Activated CD4-positive, alpha-beta memory T cell treated with anti-CD3 and anti-CD28 coated beads for 36 hours (primary cell): ENCODE data around the gene GPATCH1. TPM values are rescaled to one million over a fixed set of nuclear protein-coding genes. Genes with fewer than 3 reads are reported as not detected.
A peak's percentile ranks its signal among the peaks of the same experiment; 100 is the strongest.
"Not testable (repeated sequence)": the region's sequence is repeated elsewhere in the genome, so short reads cannot be mapped to it uniquely, and the experiment has no call there.

Experiments used
- CTCF ChIA-PET: fragments of 350-600 bp; sonication (Branson Sonifier 250); formaldehyde crosslinking; loops from one replicate; lab custom pipeline; 2021; ENCODE audit warnings: antibody characterized with exemption, inconsistent platforms; lab: Charles Lee
- POLR2A ChIA-PET: fragments of 350-600 bp; sonication (Branson Sonifier 250); formaldehyde crosslinking; loops from one replicate; lab custom pipeline; 2021; ENCODE audit warnings: antibody characterized with exemption; lab: Charles Lee
- DNase-seq: peaks from one replicate; pipeline ENCODE4 v3.0.0-alpha.2; 2020
- H3K27ac Mint-ChIP-seq: one replicate; pipeline ENCODE4 v1.8.0; 2021; ENCODE audit warnings: mixed read lengths
- H3K27me3 Mint-ChIP-seq: one replicate; pipeline ENCODE4 v1.8.0; 2021; ENCODE audit warnings: mixed read lengths
- H3K36me3 Mint-ChIP-seq: one replicate; pipeline ENCODE4 v1.8.0; 2021; ENCODE audit warnings: mixed read lengths
- H3K4me1 Mint-ChIP-seq: one replicate; pipeline ENCODE4 v1.8.0; 2021; ENCODE audit warnings: low read depth, mixed read lengths
- H3K4me3 Mint-ChIP-seq: one replicate; pipeline ENCODE4 v1.8.0; 2021; ENCODE audit warnings: mild to moderate bottlenecking, mixed read lengths
- H3K9me3 Mint-ChIP-seq: one replicate; pipeline ENCODE4 v1.8.0; 2021; ENCODE audit warnings: mixed read lengths
- intact Hi-C: fragments of 100-400 bp; cut with micrococcal nuclease; formaldehyde crosslinking; loops from one replicate; pipeline ENCODE4 v1.15.1; 2023
- total RNA-seq, 2 experiments: library from RNA; stranded (reverse); gene quantifications; one replicate each; pipeline ENCODE4 v1.2.3, GENCODE V29; 2021

The GPATCH1 gene
- total RNA-seq, 2 experiments from 2014 or later, result 8.9 to 9.9 TPM

DNA sequence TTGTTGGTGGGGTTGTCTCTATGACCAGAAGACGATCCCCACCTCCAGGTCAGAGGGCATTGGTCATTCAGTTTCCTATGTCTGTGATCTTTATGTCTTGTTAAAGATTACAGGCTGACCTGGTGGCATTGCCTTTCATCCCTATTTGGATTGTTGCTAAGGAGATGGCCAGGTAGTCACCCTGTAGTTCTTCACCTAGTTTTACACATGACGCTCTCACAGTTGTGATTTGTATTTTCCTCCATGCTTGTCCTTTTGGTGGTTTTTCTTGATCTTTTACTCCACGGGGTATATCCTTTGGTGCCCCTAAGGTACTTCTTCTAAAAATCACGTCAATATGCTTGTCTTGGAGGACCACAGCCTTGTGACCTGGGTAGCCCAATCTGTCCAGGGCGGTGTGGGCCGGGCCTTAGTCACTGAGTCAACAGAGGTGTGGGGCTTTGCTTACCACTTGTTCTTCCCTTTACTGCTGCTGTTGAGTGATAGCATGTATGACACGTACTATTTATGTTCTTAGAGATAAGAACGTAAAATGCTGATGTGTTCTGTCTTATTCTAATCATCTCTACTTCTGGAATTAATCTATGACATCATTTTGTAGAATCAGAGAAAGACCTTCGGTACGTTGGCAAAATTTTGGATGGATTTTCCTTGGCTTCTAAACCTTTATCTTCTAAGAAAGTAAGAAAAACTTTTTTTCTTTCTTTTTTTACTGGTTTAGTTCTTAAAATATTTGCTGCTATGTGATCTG, 20.1 kb downstream of the GPATCH1 start:
- Mint-ChIP-seq H3K9me3 (no peaks in the 10 kb centered on the region), H3K36me3 (peaks cover 44% of the 10 kb centered on the region), H3K4me1 (no peaks in the 10 kb centered on the region), H3K27ac (no peak overlapping the region), H3K4me3 (no peak overlapping the region), H3K27me3 (no peaks in the 10 kb centered on the region)
- POLR2A ChIA-PET, result no interaction called here
- CTCF ChIA-PET, result no interaction called here
- intact Hi-C loops, result no loop called here
- DNase-seq, result no peak

DNA sequence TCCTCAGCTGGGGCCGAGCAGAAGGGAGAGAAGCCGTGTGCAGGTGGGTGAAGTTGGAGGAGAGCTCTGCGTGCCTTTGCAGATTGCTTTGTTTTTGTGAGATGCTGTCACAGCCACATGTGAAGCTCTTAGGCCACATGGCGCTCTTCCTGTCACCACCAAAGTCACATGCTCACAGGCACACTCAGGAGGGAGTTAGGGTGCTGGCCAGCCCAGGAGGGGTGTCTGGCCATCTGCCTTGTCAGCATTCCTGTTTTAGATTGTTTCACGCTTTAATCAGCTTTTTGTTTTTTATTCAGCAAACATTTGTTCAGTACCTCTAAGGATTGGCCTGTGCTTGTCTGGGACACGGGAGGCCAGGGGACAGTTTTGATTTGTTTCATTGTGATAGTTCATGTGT, 21.9 kb downstream of the GPATCH1 start:
- Mint-ChIP-seq H3K36me3 (peaks cover 34% of the 10 kb centered on the region), H3K4me3 (no peak overlapping the region), H3K27ac (no peak overlapping the region), H3K9me3 (no peaks in the 10 kb centered on the region), H3K27me3 (no peaks in the 10 kb centered on the region), H3K4me1 (no peaks in the 10 kb centered on the region)
- intact Hi-C loops, result no loop called here
- DNase-seq, result no peak
- ChIA-PET POLR2A (no interaction called here), CTCF (no interaction called here)

DNA sequence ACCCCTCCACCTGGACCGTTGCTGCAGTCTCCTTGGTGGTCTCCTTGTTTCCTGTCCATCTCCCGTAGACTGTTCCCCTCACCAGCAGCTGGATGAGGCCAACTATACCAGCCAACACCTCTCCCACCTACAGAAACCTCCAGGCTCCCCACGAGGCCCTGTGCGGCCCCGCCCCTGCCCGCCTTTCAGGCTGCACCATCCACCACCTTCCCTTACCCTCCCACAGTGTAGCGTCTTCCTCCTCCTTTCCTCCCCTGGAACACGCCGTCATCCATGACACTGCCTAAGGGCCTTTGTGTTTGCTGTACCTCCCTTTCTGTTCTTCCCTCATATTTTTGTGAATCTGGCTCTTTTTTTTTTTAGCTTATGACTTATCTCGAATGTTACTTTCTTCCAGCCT, 27.2 kb downstream of the GPATCH1 start:
- Mint-ChIP-seq H3K4me1 (no peaks in the 10 kb centered on the region), H3K27me3 (no peaks in the 10 kb centered on the region), H3K9me3 (no peaks in the 10 kb centered on the region), H3K27ac (no peak overlapping the region), H3K36me3 (peaks cover 35% of the 10 kb centered on the region), H3K4me3 (no peak overlapping the region)
- intact Hi-C loops, result no loop called here
- ChIA-PET CTCF (no interaction called here), POLR2A (no interaction called here)
- no peak for DNase-seq

DNA sequence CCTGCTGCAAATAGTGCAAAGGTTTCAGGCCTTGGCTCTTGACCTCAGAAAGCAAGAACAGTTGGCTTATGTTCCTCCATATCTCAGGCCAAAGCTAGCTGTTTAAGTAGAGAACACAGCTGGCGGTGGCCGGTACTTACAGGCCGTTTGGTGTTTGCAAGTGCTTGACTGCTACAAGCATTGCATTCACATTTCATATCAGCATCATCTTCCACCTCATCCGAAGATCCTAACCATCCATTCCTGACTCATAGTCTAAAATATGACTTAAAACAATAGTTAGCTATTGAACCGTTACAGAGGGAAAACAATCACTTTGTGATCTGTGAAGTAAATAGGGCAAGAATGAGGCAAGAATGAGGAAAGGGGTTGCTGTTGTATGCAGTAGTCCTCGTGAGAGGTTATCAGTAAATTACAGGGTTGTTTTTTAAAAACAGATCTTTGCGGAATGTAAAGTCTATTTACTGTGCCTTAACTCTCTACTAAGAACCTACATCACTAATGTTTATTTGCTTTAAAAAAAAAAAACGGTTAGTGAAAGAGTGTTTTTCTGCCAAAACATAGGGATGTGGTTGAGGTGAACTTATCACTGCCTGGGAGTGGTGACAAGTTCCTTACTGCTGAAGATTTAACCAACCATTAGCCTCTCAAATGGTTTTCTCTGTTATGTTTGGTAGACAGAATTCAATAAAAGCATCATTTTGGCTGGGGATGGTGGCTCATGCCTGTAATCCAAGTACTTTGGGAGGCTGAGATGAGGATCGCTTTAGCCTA, 29.3 kb downstream of the GPATCH1 start:
- no peak for DNase-seq
- no peaks in the 10 kb centered on the region for H3K9me3 Mint-ChIP-seq
- H3K4me3 Mint-ChIP-seq, result no peak overlapping the region

DNA sequence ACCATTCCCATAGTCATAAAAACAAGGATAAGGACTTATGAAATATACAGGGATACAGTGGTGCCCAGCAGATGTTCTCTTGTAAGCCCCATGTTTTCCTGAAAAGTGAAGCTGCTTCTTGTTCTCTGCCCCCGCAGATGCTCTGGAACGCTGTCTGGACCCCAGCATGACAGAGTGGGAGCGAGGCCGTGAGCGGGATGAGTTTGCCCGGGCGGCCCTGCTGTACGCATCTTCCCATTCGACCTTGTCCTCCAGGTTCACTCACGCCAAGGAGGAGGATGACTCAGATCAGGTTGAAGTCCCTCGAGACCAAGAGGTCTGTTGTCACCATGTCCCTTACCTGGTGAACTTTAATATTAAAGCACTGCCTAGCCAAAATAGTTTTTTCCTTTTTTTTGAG, 30.6 kb downstream of the GPATCH1 start:
- ChIA-PET CTCF (no interaction called here), POLR2A (no interaction called here)
- no peak overlapping the region for H3K27ac Mint-ChIP-seq
- intact Hi-C loops, result no loop called here
- no peak for DNase-seq
- no peaks in the 10 kb centered on the region for H3K4me1 Mint-ChIP-seq
- peaks cover 37% of the 10 kb centered on the region for H3K36me3 Mint-ChIP-seq
- H3K9me3 Mint-ChIP-seq, result no peaks in the 10 kb centered on the region
- no peaks in the 10 kb centered on the region for H3K27me3 Mint-ChIP-seq
- H3K4me3 Mint-ChIP-seq, result no peak overlapping the region

More for the DNA sequence above, 29.3 kb downstream of the GPATCH1 start:
- Mint-ChIP-seq H3K27me3 (no peaks in the 10 kb centered on the region), H3K4me1 (no peaks in the 10 kb centered on the region), H3K27ac (no peak overlapping the region), H3K36me3 (peaks cover 33% of the 10 kb centered on the region)
- CTCF ChIA-PET, result interaction anchor here (1.1 kb wide), 1 partner anchor 15 kb away, joined by 3 read pairs; no protein-coding TSS in a partner anchor
- POLR2A ChIA-PET, result no interaction called here
- intact Hi-C loops, result no loop called here

DNA sequence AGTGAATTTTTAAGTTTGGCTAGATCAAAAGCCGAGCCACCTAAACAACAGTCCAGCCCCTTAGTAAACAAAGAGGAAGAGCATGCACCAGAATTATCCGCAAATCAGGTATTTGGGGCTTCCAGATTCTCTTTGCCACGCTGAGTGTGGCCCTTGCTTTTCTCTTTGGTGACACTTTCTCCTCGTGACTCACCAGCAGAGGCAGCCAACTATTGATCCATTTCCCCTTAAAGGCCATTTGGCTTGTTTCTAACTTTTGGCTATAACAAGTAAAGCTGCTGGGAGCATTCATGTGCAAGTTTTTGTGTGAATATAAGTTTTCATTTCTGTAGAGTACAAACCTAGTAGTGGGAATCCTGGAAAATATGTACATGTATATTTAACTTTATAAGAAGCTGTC, 33.3 kb downstream of the GPATCH1 start:
- Mint-ChIP-seq H3K4me1 (no peaks in the 10 kb centered on the region), H3K9me3 (no peaks in the 10 kb centered on the region), H3K27me3 (no peaks in the 10 kb centered on the region), H3K4me3 (no peak overlapping the region), H3K27ac (no peak overlapping the region), H3K36me3 (peaks cover 44% of the 10 kb centered on the region)
- ChIA-PET CTCF (interaction anchor here (1.1 kb wide), 1 partner anchor 11 kb away, joined by 7 read pairs; no protein-coding TSS in a partner anchor), POLR2A (no interaction called here)
- intact Hi-C loops, result no loop called here
- no peak for DNase-seq

DNA sequence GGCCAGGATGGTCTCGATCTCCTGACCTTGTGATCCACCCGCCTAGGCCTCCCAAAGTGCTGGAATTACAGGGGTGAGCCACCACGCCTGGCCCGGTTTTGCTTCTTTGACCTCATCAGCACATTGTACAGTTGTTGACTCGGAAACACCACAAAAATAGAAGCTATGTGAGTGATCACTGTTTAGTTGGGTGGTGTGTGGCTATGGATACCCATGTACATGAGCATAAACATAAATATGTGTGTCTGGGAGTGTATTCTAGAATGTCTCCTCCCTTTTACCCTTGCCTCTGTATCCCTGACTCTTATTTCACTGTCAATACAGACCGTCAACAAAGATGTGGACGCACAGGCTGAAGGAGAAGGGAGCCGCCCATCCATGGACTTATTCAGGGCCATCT, 36.5 kb downstream of the GPATCH1 start:
- Mint-ChIP-seq H3K36me3 (peaks cover 26% of the 10 kb centered on the region), H3K27ac (no peak overlapping the region), H3K4me1 (no peaks in the 10 kb centered on the region), H3K27me3 (no peaks in the 10 kb centered on the region), H3K4me3 (no peak overlapping the region), H3K9me3 (no peaks in the 10 kb centered on the region)
- DNase-seq, result no peak
- intact Hi-C loops, result no loop called here
- ChIA-PET POLR2A (no interaction called here), CTCF (no interaction called here)

DNA sequence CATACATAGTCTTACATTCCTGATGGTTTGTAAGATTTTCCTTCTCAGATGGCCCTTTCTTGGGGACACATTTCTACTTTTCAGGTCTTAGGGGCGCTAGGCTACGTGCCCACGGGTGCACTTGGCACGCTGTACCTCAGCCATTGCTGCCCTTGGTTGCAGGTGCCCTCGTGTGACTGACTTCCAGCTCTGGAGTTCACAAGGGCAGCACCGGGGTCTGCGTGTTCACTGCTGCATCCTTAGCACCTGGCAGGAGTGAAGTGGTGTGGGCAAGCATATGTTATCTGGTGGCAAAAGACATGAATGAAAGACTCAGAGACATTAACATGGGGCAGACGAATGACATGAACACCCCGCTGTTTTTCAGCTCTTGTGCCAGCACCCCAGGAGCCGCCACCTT, 37.7 kb downstream of the GPATCH1 start:
- POLR2A ChIA-PET, result no interaction called here
- Mint-ChIP-seq H3K27ac (no peak overlapping the region), H3K4me3 (no peak overlapping the region), H3K36me3 (peaks cover 25% of the 10 kb centered on the region), H3K27me3 (no peaks in the 10 kb centered on the region), H3K9me3 (no peaks in the 10 kb centered on the region), H3K4me1 (no peaks in the 10 kb centered on the region)
- CTCF ChIA-PET, result interaction anchor here (1.2 kb wide), 1 partner anchor 519 kb away, joined by 4 read pairs; no protein-coding TSS in a partner anchor
- DNase-seq, result no peak
- intact Hi-C loops, result loop anchor here (1.0 kb wide), 1 partner anchor 428 kb away; no protein-coding TSS in a partner anchor

DNA sequence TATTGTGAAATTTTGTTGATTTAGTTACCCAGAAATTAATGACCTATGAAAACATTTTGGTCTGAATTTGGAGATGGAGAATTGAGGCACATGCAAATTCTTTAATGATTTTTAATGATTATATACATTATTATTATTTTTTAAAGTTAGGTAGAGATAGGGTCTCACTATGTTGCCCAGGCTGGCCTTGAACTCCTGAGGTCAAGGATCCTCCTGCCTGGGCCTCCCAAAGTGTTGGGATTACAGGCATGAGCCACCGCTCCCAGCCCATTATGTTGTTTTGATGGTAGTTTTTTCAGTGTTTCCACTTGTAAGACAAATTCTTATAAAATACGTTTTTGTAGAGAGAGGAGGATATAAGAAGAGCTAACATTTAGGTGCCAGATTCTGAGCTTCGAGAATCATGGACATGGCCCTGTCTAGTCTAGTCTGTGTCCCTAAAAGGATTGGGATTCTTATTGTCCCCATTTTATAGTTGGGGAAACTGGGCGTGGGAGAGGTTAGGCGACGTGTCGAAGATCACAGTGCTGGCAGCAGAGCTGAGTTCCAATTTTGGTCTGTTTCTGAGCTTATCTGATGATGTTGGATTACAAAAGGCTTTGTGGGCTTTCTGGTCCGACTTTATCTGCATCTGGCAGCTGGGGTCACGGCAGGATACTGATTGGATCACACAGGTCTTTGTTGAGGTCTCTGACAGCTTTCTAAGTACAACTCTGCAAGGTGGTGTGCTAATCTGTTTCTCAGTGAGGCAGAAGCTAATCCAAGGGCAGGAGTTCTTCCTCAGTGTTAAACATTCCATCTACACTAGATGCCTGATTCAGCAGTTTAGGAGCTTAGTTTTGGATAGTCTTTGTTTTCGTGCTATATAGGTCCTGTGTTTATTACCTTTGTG, 43.5 kb downstream of the GPATCH1 start:
- no peak overlapping the region for H3K4me3 Mint-ChIP-seq
- peaks cover 13% of the 10 kb centered on the region for H3K36me3 Mint-ChIP-seq
- CTCF ChIA-PET, result interaction anchor here (0.7 to 3.8 kb wide), 17 partner anchors 10 to 446 kb away, joined by 3 to 37 read pairs (median 4); no protein-coding TSS in a partner anchor
- no peaks in the 10 kb centered on the region for H3K27me3 Mint-ChIP-seq
- POLR2A ChIA-PET, result no interaction called here
- H3K9me3 Mint-ChIP-seq, result no peaks in the 10 kb centered on the region
- no peak for DNase-seq
- H3K27ac Mint-ChIP-seq, result no peak overlapping the region
- H3K4me1 Mint-ChIP-seq, result no peaks in the 10 kb centered on the region
- intact Hi-C loops, result no loop called here

DNA sequence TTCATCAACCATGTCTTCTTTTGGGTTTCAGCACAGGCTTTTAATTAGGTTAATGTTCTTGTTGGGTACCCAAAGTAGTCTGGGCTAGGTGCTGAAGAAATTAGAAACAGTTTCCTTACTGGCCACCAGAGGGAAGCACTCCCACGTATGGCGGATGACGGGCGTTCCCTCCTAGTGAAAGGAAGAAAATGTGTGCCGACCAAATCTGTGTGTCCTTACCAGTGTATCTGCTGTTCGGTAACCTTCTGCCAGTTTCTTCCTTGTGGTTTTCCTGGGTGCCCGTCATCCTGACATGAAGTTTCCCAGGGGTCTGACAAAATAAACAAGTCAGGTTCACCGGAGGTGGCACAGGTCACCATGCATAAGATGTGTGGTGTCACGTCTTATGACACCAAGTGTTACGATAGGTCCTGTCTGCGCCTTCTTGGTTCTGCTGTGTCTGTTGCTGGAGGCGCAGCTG, 45.0 kb downstream of the GPATCH1 start:
- peaks cover 18% of the 10 kb centered on the region for H3K36me3 Mint-ChIP-seq
- no peak overlapping the region for H3K27ac Mint-ChIP-seq
- CTCF ChIA-PET, result interaction anchor here (0.6 to 3.8 kb wide), 18 partner anchors 12 to 1046 kb away, joined by 3 to 37 read pairs (median 4); partner anchors contain the start of genes CEP89 and FAAP24
- intact Hi-C loops, result no loop called here
- peak; percentile 65 for DNase-seq
- no peaks in the 10 kb centered on the region for H3K4me1 Mint-ChIP-seq
- no peaks in the 10 kb centered on the region for H3K9me3 Mint-ChIP-seq
- H3K4me3 Mint-ChIP-seq, result no peak overlapping the region
- H3K27me3 Mint-ChIP-seq, result no peaks in the 10 kb centered on the region
- POLR2A ChIA-PET, result no interaction called here

DNA sequence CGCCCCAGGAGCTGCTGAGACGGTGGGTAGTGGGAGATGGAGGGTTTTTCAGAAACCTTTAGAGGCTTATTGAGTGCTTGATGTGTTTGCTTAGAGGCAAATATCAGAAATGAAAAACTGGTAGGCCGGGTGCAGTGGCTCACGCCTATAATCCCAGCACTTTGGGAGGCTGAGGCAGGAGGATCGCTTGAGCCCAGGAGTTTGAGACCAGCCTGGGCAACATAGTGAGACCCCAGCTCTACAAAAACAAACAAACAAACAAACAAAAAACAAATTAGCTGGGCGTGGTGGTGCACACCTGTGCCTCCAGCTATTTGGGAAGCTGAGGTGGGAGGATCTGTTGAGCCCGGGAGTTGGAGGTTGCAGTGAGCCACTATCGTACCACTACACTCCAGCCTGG, 45.7 kb downstream of the GPATCH1 start:
- POLR2A ChIA-PET, H3K27ac Mint-ChIP-seq, H3K27me3 Mint-ChIP-seq, intact Hi-C loops, H3K4me1 Mint-ChIP-seq, H3K4me3 Mint-ChIP-seq, DNase-seq, H3K9me3 Mint-ChIP-seq: not testable (repeated sequence)
- peaks cover 16% of the 10 kb centered on the region for H3K36me3 Mint-ChIP-seq
- CTCF ChIA-PET, result interaction anchor here (0.6 to 3.8 kb wide), 5 partner anchors 9 to 57 kb away, joined by 3 to 37 read pairs (median 4); no protein-coding TSS in a partner anchor
